SH-SY5Y (cell line): Measurements from ENCODE around the gene CAMTA1.

Experiments
- GATA2 ChIP-seq: IDR thresholded peaks from 2 replicates; pipeline ENCODE4 v1.6.1; 2011; ENCODE audit warnings: mild to moderate bottlenecking, low read depth, low read length
- GATA3 ChIP-seq: IDR thresholded peaks from 2 replicates; pipeline ENCODE4 v1.6.1; 2011; ENCODE audit warnings: low read depth, mild to moderate bottlenecking, low read length, moderate library complexity

Gene CAMTA1

DNA sequence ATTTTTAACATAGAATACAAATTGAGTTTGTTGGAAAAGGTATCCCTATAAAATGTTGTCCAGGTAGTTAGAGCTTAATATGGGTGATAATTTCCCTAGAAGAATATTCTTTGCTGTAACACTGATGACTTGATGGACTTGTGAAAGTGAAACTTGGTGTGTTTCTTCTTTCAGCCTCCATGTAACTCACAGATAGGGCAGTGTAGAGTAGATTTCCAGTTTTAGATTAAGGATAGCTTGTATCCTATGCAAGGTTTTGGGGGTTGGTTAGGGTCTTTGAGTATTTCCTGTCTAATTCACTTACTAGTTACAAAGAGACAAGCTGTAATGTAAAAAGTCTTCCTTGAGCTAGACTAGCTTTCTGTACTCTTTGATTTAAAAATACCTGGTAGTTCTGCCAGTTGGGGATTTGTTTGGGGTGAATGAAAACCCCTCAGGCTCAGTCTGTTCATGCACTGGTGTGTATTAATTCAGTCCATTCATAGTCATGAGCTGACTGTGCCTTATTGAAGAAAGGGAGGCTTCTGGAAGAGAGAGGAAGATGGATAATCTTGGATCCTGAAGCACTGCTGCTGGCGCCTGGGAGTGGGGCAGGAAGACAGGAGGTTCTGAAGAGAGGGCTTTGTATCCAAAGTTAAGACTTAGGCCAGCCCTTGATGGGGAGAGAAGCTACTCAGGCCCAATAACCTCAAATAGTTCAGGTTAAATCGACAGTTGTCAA, 83.6 kb downstream of the CAMTA1 start:
- TF ChIP-seq GATA3 (no peak), GATA2 (no peak)

DNA sequence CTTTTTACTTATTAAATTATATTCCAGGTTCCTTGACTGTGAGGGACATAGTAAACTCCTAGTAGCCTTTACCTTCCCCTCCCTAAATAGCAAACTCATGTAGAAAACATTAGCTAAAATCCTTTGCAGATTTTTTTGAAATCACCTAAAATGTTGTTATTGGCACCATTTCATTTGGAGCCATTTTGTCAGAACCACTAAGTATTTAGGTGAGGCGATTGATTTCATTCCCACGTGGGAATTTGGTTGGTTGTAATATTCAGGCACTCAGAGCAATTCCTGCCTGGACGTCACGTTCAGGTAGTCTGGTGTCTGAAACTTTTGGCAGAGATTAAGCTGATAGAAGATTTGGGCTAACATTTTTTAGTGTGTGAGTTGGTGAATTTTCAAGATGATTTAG, 84.3 kb downstream of the CAMTA1 start:
- no peak for TF ChIP-seq GATA3
- TF ChIP-seq GATA2: no peak

DNA sequence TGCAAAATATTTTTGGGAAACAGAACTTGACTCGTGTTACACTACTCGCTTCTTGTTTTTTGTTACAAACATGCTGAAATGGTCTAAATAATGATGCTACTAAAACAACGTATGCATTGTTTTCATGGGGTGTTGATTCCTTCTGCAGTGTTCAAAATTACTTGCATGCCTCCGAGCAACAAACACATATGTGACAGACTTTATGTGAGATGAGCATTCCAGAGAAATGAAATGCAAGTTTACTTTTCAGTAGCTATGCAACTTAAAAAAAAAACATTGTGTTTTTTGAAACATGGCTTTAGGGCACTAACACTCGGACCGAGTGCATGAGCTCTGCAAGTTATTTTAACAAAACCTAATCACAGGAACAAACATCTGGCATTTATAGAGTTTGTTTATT, 84.8 kb downstream of the CAMTA1 start:
- TF ChIP-seq GATA3 (no peak), GATA2 (no peak)

DNA sequence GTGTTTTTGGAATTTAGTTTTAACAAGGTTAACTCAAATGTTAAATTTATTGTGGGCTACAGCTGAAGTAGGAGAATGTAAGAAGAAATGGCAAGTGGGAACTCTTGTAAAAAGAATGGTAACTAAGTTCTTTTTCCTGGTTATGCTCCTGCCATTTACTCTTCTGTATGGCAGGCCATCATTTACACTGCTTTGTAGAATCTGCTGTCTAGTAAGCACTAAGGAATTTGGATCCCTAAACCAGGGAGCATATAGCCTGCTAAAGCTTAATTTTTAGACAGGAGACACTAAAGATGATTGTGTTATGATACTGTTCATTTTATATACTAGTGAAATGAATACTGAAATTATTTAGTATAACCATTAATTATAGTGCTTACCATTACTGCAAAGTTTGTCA, 85.3 kb downstream of the CAMTA1 start:
- TF ChIP-seq GATA2 (no peak), GATA3 (no peak)

DNA sequence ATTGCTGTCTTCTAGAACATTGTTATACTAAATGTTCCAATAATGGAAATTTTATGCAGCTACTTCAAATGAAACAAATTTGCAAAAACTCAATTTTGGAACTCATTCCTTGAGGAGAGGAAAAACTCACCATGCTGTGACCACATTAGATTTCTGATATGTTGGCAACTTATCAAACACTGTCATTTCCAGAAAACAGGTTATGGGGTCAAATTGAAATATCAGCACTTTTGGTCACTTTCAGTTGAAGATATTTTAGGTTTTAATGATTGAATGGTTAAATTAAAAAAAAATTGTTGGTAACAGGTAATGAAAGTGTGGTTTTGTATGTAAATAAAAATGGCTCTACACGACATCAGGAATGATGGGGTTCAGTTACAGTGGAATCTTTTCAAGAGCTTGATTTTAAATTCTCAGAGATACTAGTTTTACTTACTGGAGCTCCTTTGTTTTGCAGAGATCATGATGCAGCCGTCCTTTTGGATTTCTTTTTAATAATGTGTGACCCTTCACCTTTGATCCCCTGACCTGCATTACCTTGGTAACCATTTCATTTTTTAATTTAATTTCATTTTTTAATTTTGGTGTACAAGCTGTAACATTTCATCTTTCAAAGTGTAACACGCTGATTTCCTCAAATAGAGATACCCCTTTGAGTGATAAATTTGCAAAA, 86.2 kb downstream of the CAMTA1 start:
- TF ChIP-seq GATA2: no peak
- no peak for TF ChIP-seq GATA3

DNA sequence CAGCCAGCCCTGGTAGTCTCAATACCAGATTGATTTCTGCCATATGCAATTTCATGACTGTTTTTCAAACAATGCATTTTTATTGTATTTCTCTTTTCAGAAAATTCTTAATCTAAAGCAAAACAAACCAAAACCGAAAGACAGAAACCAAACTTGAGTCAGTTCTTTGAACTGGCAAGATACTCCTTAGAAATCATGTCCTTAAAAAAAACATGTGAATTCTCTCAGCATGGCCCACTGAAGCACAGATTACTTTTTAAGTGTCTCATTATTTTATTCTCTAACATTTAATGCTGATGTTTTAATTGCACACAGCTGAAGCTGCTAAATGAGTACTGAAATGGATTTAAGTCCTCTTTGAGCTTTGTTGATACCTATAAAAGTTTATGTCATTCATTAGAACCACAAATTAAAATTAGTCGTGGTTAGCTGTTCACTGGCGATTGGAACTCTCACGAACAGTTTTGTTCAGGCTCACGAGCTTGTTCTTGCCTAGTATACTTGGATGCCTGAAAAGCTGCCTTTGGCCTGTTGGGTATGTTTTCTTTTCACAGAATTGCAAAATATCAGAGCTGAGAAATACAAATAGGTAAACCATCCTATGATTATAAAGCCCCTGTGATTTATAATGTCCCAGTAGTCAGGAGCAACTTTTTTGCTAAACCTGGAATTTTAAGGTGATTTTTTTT, 87.5 kb downstream of the CAMTA1 start:
- no peak for TF ChIP-seq GATA2

DNA sequence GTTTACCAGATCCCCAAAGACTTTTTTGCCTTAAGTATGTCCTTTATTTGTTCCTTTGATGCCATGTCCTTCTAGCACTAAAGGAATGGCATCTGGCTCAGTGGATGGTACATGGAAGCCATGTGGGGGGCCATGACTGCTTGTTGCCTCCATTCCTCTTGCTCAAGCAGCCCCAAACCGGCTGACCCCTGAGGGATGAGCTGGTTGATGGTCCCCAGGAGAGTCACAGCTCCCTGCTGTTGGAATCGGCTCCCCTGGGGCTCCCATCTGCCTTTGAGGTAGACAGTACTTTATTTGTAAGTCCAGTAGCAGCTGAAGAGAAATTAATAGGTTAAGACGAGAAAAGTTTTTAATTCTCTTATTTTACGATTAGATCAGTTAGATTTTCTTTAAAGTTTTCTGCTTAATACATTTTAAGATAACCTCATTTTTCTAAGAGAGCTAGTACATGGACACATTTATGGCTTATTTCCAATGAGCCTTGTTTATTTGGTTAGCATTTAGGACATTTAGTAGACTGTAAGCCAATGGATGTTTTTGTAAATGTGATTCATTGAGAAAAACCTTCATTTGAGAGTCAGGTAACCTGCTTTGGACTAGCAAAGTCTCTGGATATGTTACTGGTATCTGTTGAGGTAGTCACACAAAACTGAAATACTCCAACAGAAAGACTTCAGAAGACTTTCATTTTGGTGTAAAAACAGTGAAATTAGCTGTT, 88.2 kb downstream of the CAMTA1 start:
- no peak for TF ChIP-seq GATA2
- TF ChIP-seq GATA3: no peak

DNA sequence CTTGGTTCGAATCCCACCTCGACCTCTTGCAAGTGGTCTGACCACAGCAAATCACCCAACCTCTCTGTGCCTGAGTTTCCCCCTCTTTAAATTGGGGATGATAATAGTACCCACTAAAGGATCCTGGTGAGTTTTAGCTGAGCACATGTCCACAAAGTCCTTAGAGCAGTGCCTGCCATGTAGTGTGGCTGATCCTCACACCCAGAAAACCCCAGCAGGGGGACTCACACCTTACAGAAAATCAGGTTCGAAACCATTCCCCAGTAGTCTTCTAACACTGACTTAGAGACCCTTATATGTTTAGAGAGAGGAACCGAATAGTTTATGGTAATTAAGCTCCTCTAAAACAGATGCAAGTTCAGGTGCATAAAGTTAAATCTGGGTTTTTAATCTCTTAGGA, 89.0 kb downstream of the CAMTA1 start:
- TF ChIP-seq GATA2: no peak

DNA sequence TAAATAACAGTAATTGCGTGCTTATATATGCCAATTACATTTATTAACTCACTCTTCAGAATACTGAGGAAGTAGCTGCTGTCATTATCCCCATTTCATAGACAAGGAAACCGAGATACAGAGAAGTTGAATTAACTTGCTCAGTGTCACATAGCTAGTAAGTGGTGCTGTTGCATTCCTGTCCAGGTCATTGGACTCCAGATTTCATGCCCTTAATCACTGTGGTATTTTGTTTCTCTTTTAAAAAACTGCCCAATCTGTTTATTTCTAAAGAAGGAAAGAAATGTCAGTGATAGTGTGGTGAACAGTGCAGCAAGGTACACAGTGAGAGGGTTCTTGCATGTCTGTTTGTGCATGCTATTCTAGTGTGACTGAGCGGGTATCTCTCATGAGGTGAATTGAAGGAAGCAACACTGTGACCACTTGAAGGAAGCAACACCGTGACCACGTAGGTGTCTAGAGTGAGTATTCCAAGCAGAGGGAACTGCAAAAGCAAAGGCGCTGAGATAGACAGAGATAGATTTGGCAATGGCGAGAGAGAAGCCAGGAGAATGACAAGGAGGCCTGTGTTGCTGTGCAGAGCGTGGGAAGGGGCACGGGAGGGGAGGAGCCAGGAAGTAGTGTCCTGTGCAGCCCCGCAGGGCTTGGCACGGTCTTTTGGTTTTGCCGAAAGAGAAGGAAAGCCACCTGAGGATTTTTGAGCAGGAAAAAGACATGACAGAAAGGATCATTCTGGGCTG, 95.9 kb downstream of the CAMTA1 start:
- TF ChIP-seq GATA3 (no peak), GATA2 (no peak)

DNA sequence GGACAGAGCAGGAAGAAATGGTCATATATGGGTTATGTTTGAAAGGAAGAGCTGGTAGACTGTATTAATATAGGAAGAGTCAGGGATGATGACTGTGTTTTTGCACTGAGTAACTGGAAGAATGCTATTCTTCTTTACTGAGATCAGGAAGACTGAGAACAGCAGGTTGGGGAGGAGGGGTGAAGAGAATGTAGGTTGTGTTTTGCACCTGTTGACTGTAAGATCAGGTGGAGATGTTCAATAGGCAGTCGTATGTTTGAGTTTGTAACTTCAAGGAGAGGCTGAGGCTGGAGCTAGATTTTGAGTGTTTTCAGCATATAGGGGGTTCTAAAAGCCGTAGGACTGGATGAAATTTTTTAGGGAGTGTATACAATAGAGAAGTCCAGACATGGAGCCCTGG, 97.2 kb downstream of the CAMTA1 start:
- TF ChIP-seq GATA2 (no peak), GATA3 (no peak)

DNA sequence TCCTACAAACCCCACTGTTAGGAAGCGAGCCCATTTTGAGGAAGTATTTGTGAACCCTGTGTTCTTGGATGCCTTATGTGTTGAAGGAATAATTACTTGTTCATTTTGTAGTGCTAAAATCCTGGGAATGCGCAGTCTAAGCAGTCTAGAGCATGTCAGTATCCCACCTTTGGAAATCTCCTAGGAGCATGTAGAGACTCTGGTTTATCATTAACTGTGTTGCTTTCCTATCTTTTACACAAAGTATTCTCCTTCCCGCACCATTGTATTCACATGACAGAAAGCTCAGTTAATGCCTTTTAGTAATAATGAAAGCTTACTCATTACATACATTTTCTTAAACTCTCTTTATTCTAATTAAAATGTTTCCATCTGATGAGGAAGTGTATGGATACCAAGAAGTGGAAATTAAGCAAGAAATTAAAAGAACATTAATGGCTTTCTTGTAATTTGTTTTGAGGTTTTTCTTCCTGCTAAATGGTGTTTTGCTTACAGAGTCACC, 99.4 kb downstream of the CAMTA1 start:
- TF ChIP-seq GATA3 (no peak), GATA2 (no peak)

DNA sequence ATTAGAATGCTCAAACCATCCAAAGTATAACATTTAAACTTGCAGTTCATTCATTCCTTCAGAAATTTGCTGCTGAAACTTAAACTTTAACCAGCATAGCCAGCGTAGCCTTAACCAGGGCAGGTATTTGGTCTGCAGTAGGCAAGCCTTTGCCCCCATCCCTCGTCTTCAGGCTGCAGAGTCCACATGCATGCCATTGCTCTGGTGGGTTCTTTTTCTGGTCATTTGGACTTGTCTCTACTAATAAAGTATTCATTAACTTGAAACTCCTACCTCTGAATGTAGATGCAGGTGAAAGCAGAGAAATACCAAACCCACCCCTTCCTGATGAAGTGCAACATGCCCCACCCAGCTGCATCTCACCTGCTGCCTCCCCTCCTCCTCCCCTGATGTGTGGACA, 100.2 kb downstream of the CAMTA1 start:
- TF ChIP-seq GATA2 (no peak), GATA3 (no peak)

DNA sequence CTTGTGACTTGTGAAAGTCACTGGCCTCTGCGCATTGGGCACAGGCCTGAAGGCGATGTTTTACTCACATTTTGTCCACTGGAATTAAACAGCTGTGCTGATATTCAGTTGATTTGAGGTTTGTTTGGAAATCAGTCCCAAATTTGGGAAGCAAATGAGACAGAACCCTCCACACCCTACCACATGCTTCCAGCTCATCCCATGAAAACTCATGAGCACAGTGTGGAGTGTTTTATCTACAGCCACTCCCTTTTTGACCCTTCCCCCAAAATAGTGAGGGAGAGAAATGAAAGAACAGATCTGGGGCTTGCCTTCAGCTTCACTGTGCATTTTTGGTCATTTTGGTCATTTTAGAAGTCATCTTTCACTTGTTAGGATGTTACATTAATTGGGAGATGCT, 101.3 kb downstream of the CAMTA1 start:
- no peak for TF ChIP-seq GATA2
- TF ChIP-seq GATA3: no peak

DNA sequence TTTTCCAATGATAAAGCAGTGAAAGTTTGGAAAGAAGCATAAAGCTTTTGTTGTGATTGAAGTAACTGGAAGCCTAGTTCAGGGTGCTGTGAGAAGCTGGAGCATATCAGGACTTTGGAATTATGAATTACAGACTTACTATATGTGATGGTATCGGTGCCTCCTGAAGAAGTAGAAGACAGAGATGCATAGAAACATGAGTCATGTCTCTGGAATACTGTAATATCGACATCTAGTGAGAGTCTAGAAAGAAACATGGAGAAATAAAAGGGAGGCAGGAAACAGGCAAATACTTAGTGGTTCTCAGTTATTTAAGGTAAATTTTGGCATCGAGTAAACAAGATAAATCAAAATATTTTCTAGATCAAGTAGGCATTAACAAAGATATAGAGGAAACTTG, 103.0 kb downstream of the CAMTA1 start:
- TF ChIP-seq GATA3: no peak
- no peak for TF ChIP-seq GATA2
